Heart left ventricle (tissue), 13 donors: ENCODE results near the gene ABCC1.

Source experiments
- CTCF ChIP-seq, 12 donors: fragments of 200-600 bp; sonication (generic) in 4 of 12; IDR thresholded peaks; one replicate each; pipeline versions ENCODE4 v1.5.0 to v1.8.0; 2018 to 2022; ENCODE audit warnings: antibody characterized with exemption in 12 of 12, mild to moderate bottlenecking in 5 of 12
- POLR2A ChIP-seq, 2 donors: fragments of 450-650 bp; IDR thresholded peaks; one replicate each; pipeline ENCODE4 v1.6.1; 2017; ENCODE audit warnings: antibody characterized with exemption in 2 of 2, mild to moderate bottlenecking in 2 of 2, moderate library complexity in 2 of 2
- donor health status: ischemic (EF 13 %, LVEDD 7.1; RV severe dilation, severe dysfunction).
- donor health status: DM: no; HTN: yes; CAD: no.
- donor health status: DM: no; HTN: no; CAD: no.
- donor health status: ischemic (EF 25% LVEDD 6.9; RV normal size, moderate dysfunction).
- donor health status: ischemic (EF 25% LVEDD 5.7; RV mildly dilated, moderate dysfunction).
- donor health status: ischemic (EF 35%, LVEDD 5.7; RV mildly dilated, moderate dysfunction).
- donor health status: nonischemic (EF 11% LVEDD 7.7; RV severe dilation, severe dysfunction).
- donor health status: DM: yes; HTN: yes; CAD: no.
- donor health status: PGD.
- donor health status: ischemic (EF 29% LVEDD 5.4; RV normal size, mild dysfunction).
- donor health status: nonischemic (EF 23%, LVEDD 6.1; RV moderate dilation, normal function).

- TF ChIP-seq CTCF (IDR thresholded peaks at IDR 0.05), result no peak
- no peak for TF ChIP-seq POLR2A (IDR thresholded peaks at IDR 0.05)
Measured at GRCh38 chr16:15967655-15968315, 18.4 kb downstream of the ABCC1 start.
